ENCODE results near the gene LTV1. TPM values are rescaled to one million over a fixed set of nuclear protein-coding genes. Genes with fewer than 3 reads are reported as not detected.
A peak's percentile ranks its signal among the peaks of the same experiment; 100 is the strongest.

Gene LTV1
- total and polyA plus RNA-seq, 2 experiments from 2014 or later: 17.9 to 33.6 TPM

GRCh38 chr6:143822584-143823024 is 20.5 kb upstream of the LTV1 start:
- Histone ChIP-seq H3F3A (ENCODE audit: insufficient read depth) (no peaks in the 10 kb centered on the region), H3K9me2 (ENCODE audit: insufficient read depth) (no peaks in the 10 kb centered on the region), H3K4me2 (ENCODE audit: unreplicated experiment) (peak overlapping the region; percentile 44), H3K79me2 (ENCODE audit: insufficient read depth) (no peaks in the 10 kb centered on the region), H2AFZ (no peak overlapping the region), H3K27ac (no peak overlapping the region), H3K4me1 (ENCODE audit: insufficient read depth) (peaks cover 11% of the 10 kb centered on the region), H3K9ac (no peak overlapping the region), H3K36me3 (ENCODE audit: low read depth) (no peaks in the 10 kb centered on the region; the same call in 1 of the 2 replicates), H3K27me3 (replicated peaks; ENCODE audit: insufficient read depth) (no peaks in the 10 kb centered on the region), H4K20me1 (ENCODE audit: insufficient read depth) (no peaks in the 10 kb centered on the region), H3K4me3 (no peak overlapping the region), H3K9me3 (ENCODE audit: low read depth) (no peaks in the 10 kb centered on the region)
- in situ Hi-C loops (cut with MboI): no loop called here
- peak; percentile 37 for DNase-seq
- TF ChIP-seq EZH2 (IDR thresholded peaks at IDR 0.05; ENCODE audit: insufficient read depth, poor library complexity, severe bottlenecking) (no peak), EZH2phosphoT487 (IDR thresholded peaks at IDR 0.05; ENCODE audit: insufficient read depth, low read depth) (no peak)
- 30 to 33% methylated on average over 3 of the region's 3 CpGs for WGBS, 2 experiments (ENCODE audit: low coverage in 1 of 2, low lambda C conversion rate in 2 of 2, missing lambda C conversion rate in 2 of 2)

GRCh38 chr6:143823548-143823947 is 19.6 kb upstream of the LTV1 start:
- in situ Hi-C loops (cut with MboI): no loop called here
- H3F3A ChIP-seq (ENCODE audit: insufficient read depth): no peaks in the 10 kb centered on the region
- H3K9me3 ChIP-seq (ENCODE audit: low read depth): no peaks in the 10 kb centered on the region
- no peaks in the 10 kb centered on the region for H3K27me3 ChIP-seq (replicated peaks; ENCODE audit: insufficient read depth)
- no peaks in the 10 kb centered on the region for H3K9me2 ChIP-seq (ENCODE audit: insufficient read depth)
- no peak overlapping the region for H3K9ac ChIP-seq
- WGBS, 2 experiments (ENCODE audit: low coverage in 1 of 2, low lambda C conversion rate in 2 of 2, missing lambda C conversion rate in 2 of 2): 95 to 96% methylated on average over 6 of the region's 6 CpGs
- H3K4me1 ChIP-seq (ENCODE audit: insufficient read depth): peaks cover 11% of the 10 kb centered on the region
- H3K79me2 ChIP-seq (ENCODE audit: insufficient read depth): no peaks in the 10 kb centered on the region
- no peak overlapping the region for H2AFZ ChIP-seq
- H3K4me2 ChIP-seq (ENCODE audit: unreplicated experiment): peak overlapping the region; percentile 44
- no peak for DNase-seq
- H3K36me3 ChIP-seq (ENCODE audit: low read depth): no peaks in the 10 kb centered on the region; the same call in 1 of the 2 replicates
- H4K20me1 ChIP-seq (ENCODE audit: insufficient read depth): no peaks in the 10 kb centered on the region
- no peak overlapping the region for H3K4me3 ChIP-seq
- no peak for TF ChIP-seq EZH2 (IDR thresholded peaks at IDR 0.05; ENCODE audit: insufficient read depth, poor library complexity, severe bottlenecking)
- TF ChIP-seq EZH2phosphoT487 (IDR thresholded peaks at IDR 0.05; ENCODE audit: insufficient read depth, low read depth): no peak
- H3K27ac ChIP-seq: no peak overlapping the region

GRCh38 chr6:143828572-143828971 is 14.6 kb upstream of the LTV1 start:
- DNase-seq: no peak
- in situ Hi-C loops (cut with MboI): no loop called here
- no peak overlapping the region for H3K27ac ChIP-seq

GRCh38 chr6:143836150-143836549 is 7.0 kb upstream of the LTV1 start:
- Histone ChIP-seq H3K4me1 (ENCODE audit: insufficient read depth) (no peaks in the 10 kb centered on the region), H3K79me2 (ENCODE audit: insufficient read depth) (no peaks in the 10 kb centered on the region), H3K27me3 (replicated peaks; ENCODE audit: insufficient read depth) (no peaks in the 10 kb centered on the region), H2AFZ (no peak overlapping the region), H4K20me1 (ENCODE audit: insufficient read depth) (no peaks in the 10 kb centered on the region), H3K4me3 (no peak overlapping the region), H3K9ac (no peak overlapping the region), H3K4me2 (ENCODE audit: unreplicated experiment) (no peak overlapping the region), H3K9me2 (ENCODE audit: insufficient read depth) (no peaks in the 10 kb centered on the region), H3K27ac (no peak overlapping the region), H3K36me3 (ENCODE audit: low read depth) (no peaks in the 10 kb centered on the region), H3K9me3 (ENCODE audit: low read depth) (no peaks in the 10 kb centered on the region), H3F3A (ENCODE audit: insufficient read depth) (no peaks in the 10 kb centered on the region)
- WGBS, 2 experiments (ENCODE audit: low coverage in 1 of 2, low lambda C conversion rate in 2 of 2, missing lambda C conversion rate in 2 of 2): 97 to 98% methylated on average over 2 of the region's 2 CpGs
- DNase-seq: no peak
- in situ Hi-C loops (cut with MboI): no loop called here
- TF ChIP-seq EZH2 (IDR thresholded peaks at IDR 0.05; ENCODE audit: insufficient read depth, poor library complexity, severe bottlenecking): no peak
- no peak for TF ChIP-seq EZH2phosphoT487 (IDR thresholded peaks at IDR 0.05; ENCODE audit: insufficient read depth, low read depth)

More at GRCh38 chr6:143828572-143828971, 14.6 kb upstream of the LTV1 start:
- Histone ChIP-seq H3K4me1 (ENCODE audit: insufficient read depth) (no peaks in the 10 kb centered on the region), H3K4me3 (no peak overlapping the region), H3K4me2 (ENCODE audit: unreplicated experiment) (no peak overlapping the region), H3K27me3 (replicated peaks; ENCODE audit: insufficient read depth) (no peaks in the 10 kb centered on the region), H3K9me2 (ENCODE audit: insufficient read depth) (no peaks in the 10 kb centered on the region), H3K9me3 (ENCODE audit: low read depth) (no peaks in the 10 kb centered on the region), H3F3A (ENCODE audit: insufficient read depth) (no peaks in the 10 kb centered on the region), H3K9ac (no peak overlapping the region), H2AFZ (no peak overlapping the region), H3K79me2 (ENCODE audit: insufficient read depth) (no peaks in the 10 kb centered on the region), H3K36me3 (ENCODE audit: low read depth) (no peaks in the 10 kb centered on the region), H4K20me1 (ENCODE audit: insufficient read depth) (no peaks in the 10 kb centered on the region)
- TF ChIP-seq EZH2 (IDR thresholded peaks at IDR 0.05; ENCODE audit: insufficient read depth, poor library complexity, severe bottlenecking): no peak
- TF ChIP-seq EZH2phosphoT487 (IDR thresholded peaks at IDR 0.05; ENCODE audit: insufficient read depth, low read depth): no peak

- Histone ChIP-seq H3K4me2 (ENCODE audit: unreplicated experiment) (no peak overlapping the region), H3K79me2 (ENCODE audit: insufficient read depth) (peaks cover 3% of the 10 kb centered on the region), H3K36me3 (ENCODE audit: low read depth) (no peaks in the 10 kb centered on the region), H3K9me3 (ENCODE audit: low read depth) (no peaks in the 10 kb centered on the region), H3K27me3 (replicated peaks; ENCODE audit: insufficient read depth) (no peaks in the 10 kb centered on the region), H3F3A (ENCODE audit: insufficient read depth) (no peaks in the 10 kb centered on the region), H4K20me1 (ENCODE audit: insufficient read depth) (no peaks in the 10 kb centered on the region), H2AFZ (no peak overlapping the region), H3K27ac (no peak overlapping the region), H3K9ac (no peak overlapping the region), H3K9me2 (ENCODE audit: insufficient read depth) (no peaks in the 10 kb centered on the region), H3K4me3 (no peak overlapping the region), H3K4me1 (ENCODE audit: insufficient read depth) (0 out of 2 replicates have a peak, but pooled peaks cover 5% of the 10 kb centered on the region)
- in situ Hi-C loops (cut with MboI): no loop called here
- 69 to 72% methylated on average over 5 of the region's 5 CpGs for WGBS, 2 experiments (ENCODE audit: low coverage in 1 of 2, low lambda C conversion rate in 2 of 2, missing lambda C conversion rate in 2 of 2)
- TF ChIP-seq EZH2phosphoT487 (IDR thresholded peaks at IDR 0.05; ENCODE audit: insufficient read depth, low read depth) (no peak), EZH2 (IDR thresholded peaks at IDR 0.05; ENCODE audit: insufficient read depth, poor library complexity, severe bottlenecking) (no peak)
- no peak for DNase-seq
Observed at GRCh38 chr6:143838395-143838794, 4.7 kb upstream of the LTV1 start.
